GM12878 (cell line): ENCODE measurements around the gene FIGNL2.

Experiments used
- EP300 ChIP-seq, 2 experiments: fragments of 150-350 bp in 1 of 2; IDR thresholded peaks; 2 replicates each; pipeline ENCODE4 v1.6.1; 2011 to 2012; ENCODE audit warnings: low read depth in 2 of 2, low read length in 2 of 2, borderline replicate concordance in 1 of 2, improper control_type of control experiment in 1 of 2, inconsistent platforms in 1 of 2; ENCODE audit not compliant: control insufficient read depth in 1 of 2
- EZH2 ChIP-seq: IDR thresholded peaks from 2 replicates; pipeline ENCODE4 v1.6.1; 2012; ENCODE audit warnings: low read depth, mild to moderate bottlenecking, control low read depth, inconsistent platforms, low read length, borderline replicate concordance; ENCODE audit not compliant: control insufficient read depth
- FOS ChIP-seq: IDR thresholded peaks from 3 replicates; pipeline ENCODE4 v1.6.1; 2011; ENCODE audit warnings: borderline replicate concordance; ENCODE audit not compliant: insufficient read length; ENCODE audit errors: extremely low read depth
- FOXM1 ChIP-seq: IDR thresholded peaks from 2 replicates; pipeline ENCODE4 v1.6.1; 2012; ENCODE audit warnings: low read depth, mild to moderate bottlenecking, inconsistent platforms, low read length, moderate library complexity
- POLR2A ChIP-seq: IDR thresholded peaks from 2 replicates; pipeline ENCODE4 v1.6.1; 2011; ENCODE audit warnings: low read depth, mild to moderate bottlenecking, low read length
- POLR2AphosphoS5 ChIP-seq: IDR thresholded peaks from 2 replicates; pipeline ENCODE4 v1.6.1; 2011; ENCODE audit warnings: mild to moderate bottlenecking, low read length, inconsistent platforms
- POU2F2 ChIP-seq: IDR thresholded peaks from 3 replicates; pipeline ENCODE4 v1.6.1; 2011; ENCODE audit warnings: low read depth, mild to moderate bottlenecking, low read length, borderline replicate concordance
- SUPT20H ChIP-seq: IDR thresholded peaks from 2 replicates; pipeline ENCODE4 v1.6.1; 2011; ENCODE audit warnings: low read depth, mild to moderate bottlenecking, low read length, moderate library complexity, borderline replicate concordance; ENCODE audit not compliant: control insufficient read depth
- SUZ12 ChIP-seq: fragments of 200-600 bp; sonication (generic); IDR thresholded peaks from one replicate; pipeline ENCODE4 v1.6.1; 2018; ENCODE audit warnings: antibody characterized with exemption, mild to moderate bottlenecking; ENCODE audit not compliant: unreplicated experiment
- TF ChIP-seq, protein P1 (sequence below), 3 experiments: IDR thresholded peaks in 2 of 3; conservative IDR thresholded peaks in 1 of 3; 2 replicates each; pipeline ENCODE4 v1.5.1; 2011; ENCODE audit warnings: low read depth in 3 of 3, low read length in 3 of 3, mild to moderate bottlenecking in 3 of 3, control low read depth in 2 of 3, moderate library complexity in 2 of 3, inconsistent platforms in 1 of 3, mixed read lengths in 1 of 3; ENCODE audit not compliant: control insufficient read depth in 2 of 3, insufficient read depth in 1 of 3; ENCODE audit errors: extremely low read depth in 1 of 3
- TF ChIP-seq, protein P2 (sequence below): fragments of 450-650 bp; IDR thresholded peaks from 2 replicates; pipeline ENCODE4 v1.6.1; 2017; ENCODE audit warnings: mild to moderate bottlenecking

DNA sequence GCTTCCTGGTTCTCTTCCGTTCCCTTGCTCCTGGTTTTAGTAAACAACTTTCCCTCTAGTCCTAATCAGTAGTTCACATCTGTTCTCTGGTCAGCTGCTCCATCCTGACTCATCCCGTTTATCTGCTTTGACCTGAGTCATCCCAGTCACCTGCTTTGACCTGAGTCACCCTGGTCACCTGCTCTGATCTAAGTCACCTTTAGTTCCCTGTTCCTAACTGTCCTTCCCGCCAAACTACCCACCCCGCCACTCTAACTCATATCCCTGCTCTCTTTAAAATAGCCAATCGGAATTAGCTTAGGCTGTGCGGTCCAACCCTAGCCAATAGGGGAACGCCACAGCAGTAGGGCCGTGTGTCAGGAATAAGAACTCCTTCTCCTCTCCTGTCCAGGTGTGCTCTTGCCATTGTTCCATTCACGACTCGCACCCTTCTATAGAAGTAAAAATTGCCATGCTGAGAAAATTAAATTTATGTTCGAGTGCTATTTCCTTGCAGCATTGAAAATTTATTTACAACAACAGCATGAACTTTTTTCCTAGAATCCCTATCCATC is 36.2 kb upstream of the FIGNL2 start:
- TF ChIP-seq SUZ12: no peak
- TF ChIP-seq FOXM1: no peak
- TF ChIP-seq, protein P1, sequence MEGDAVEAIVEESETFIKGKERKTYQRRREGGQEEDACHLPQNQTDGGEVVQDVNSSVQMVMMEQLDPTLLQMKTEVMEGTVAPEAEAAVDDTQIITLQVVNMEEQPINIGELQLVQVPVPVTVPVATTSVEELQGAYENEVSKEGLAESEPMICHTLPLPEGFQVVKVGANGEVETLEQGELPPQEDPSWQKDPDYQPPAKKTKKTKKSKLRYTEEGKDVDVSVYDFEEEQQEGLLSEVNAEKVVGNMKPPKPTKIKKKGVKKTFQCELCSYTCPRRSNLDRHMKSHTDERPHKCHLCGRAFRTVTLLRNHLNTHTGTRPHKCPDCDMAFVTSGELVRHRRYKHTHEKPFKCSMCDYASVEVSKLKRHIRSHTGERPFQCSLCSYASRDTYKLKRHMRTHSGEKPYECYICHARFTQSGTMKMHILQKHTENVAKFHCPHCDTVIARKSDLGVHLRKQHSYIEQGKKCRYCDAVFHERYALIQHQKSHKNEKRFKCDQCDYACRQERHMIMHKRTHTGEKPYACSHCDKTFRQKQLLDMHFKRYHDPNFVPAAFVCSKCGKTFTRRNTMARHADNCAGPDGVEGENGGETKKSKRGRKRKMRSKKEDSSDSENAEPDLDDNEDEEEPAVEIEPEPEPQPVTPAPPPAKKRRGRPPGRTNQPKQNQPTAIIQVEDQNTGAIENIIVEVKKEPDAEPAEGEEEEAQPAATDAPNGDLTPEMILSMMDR (IDR thresholded peaks at IDR 0.05 in 2 of 3, conservative IDR thresholded peaks at IDR 0.05 in 1 of 3; ENCODE audit: control insufficient read depth in 2 of 3, extremely low read depth in 1 of 3, insufficient read depth in 1 of 3, low read depth in 3 of 3, low read length in 3 of 3): no peak
- TF ChIP-seq EP300 (IDR thresholded peaks at IDR 0.05; ENCODE audit: borderline replicate concordance in 1 of 2, control insufficient read depth in 1 of 2, low read depth in 2 of 2, low read length in 2 of 2): no peak
- no peak for TF ChIP-seq POU2F2
- TF ChIP-seq, protein P2, sequence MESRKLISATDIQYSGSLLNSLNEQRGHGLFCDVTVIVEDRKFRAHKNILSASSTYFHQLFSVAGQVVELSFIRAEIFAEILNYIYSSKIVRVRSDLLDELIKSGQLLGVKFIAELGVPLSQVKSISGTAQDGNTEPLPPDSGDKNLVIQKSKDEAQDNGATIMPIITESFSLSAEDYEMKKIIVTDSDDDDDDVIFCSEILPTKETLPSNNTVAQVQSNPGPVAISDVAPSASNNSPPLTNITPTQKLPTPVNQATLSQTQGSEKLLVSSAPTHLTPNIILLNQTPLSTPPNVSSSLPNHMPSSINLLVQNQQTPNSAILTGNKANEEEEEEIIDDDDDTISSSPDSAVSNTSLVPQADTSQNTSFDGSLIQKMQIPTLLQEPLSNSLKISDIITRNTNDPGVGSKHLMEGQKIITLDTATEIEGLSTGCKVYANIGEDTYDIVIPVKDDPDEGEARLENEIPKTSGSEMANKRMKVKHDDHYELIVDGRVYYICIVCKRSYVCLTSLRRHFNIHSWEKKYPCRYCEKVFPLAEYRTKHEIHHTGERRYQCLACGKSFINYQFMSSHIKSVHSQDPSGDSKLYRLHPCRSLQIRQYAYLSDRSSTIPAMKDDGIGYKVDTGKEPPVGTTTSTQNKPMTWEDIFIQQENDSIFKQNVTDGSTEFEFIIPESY: no peak
- no peak for TF ChIP-seq POLR2AphosphoS5
- no peak for TF ChIP-seq EZH2
- TF ChIP-seq FOS: no peak
- TF ChIP-seq POLR2A: no peak
- no peak for TF ChIP-seq SUPT20H
